Fibroblast of lung (primary cell): Measurements from ENCODE around the gene KLK8. TPM values are rescaled to one million over a fixed set of nuclear protein-coding genes. Genes with fewer than 3 reads are reported as not detected.

ENCODE experiments used
- DNase-seq, 2 donors: peaks; one replicate each; pipeline versions ENCODE4 v3.0.0 to v3.0.0-alpha.2; 2010; ENCODE audit warnings: low read depth in 2 of 2
- H2AFZ ChIP-seq: 2 replicates; pipeline ENCODE4 v1.5.1; 2012; ENCODE audit warnings: low read length, control low read depth, inconsistent platforms
- H3K27ac ChIP-seq: 2 replicates; pipeline ENCODE4 v1.5.1; 2011; ENCODE audit warnings: low read length, control low read depth; ENCODE audit not compliant: insufficient read depth
- H3K27me3 ChIP-seq: 2 replicates; pipeline ENCODE4 v1.5.1; 2011; ENCODE audit warnings: mild to moderate bottlenecking, low read length; ENCODE audit not compliant: control insufficient read depth, insufficient read depth
- H3K36me3 ChIP-seq: 2 replicates; pipeline ENCODE4 v1.5.1; 2011; ENCODE audit warnings: low read length; ENCODE audit not compliant: control insufficient read depth, insufficient read depth
- H3K4me1 ChIP-seq: 2 replicates; pipeline ENCODE4 v1.5.1; 2011; ENCODE audit warnings: low read length; ENCODE audit not compliant: control insufficient read depth, insufficient read depth; ENCODE audit errors: extremely low read depth
- H3K4me2 ChIP-seq: 2 replicates; pipeline ENCODE4 v1.5.1; 2011; ENCODE audit warnings: low read length, control low read depth; ENCODE audit not compliant: insufficient read depth; ENCODE audit errors: extremely low read depth
- H3K4me3 ChIP-seq, 4 experiments: fragments of 200-600 bp in 1 of 4; sonication (generic) in 1 of 4; replicated peaks in 1 of 4; 2 replicates each; pipeline ENCODE4 v1.5.1; 2011 to 2016; ENCODE audit warnings: low read length in 4 of 4, low read depth in 3 of 4, mild to moderate bottlenecking in 3 of 4, control low read depth in 2 of 4, inconsistent platforms in 1 of 4, mixed read lengths in 1 of 4; ENCODE audit not compliant: insufficient read depth in 1 of 4; ENCODE audit errors: control extremely low read depth in 1 of 4
- H3K79me2 ChIP-seq: 2 replicates; pipeline ENCODE4 v1.5.1; 2012; ENCODE audit warnings: mild to moderate bottlenecking, low read length, inconsistent platforms; ENCODE audit not compliant: control insufficient read depth, insufficient read depth
- H3K9ac ChIP-seq: 2 replicates; pipeline ENCODE4 v1.5.1; 2011; ENCODE audit warnings: mild to moderate bottlenecking, low read length, control low read depth; ENCODE audit not compliant: insufficient read depth
- H3K9me3 ChIP-seq: 2 replicates; pipeline ENCODE4 v1.5.1; 2012; ENCODE audit warnings: low read depth, low read length; ENCODE audit not compliant: control insufficient read depth, insufficient read depth
- H4K20me1 ChIP-seq: 2 replicates; pipeline ENCODE4 v1.5.1; 2011; ENCODE audit warnings: low read length; ENCODE audit not compliant: control insufficient read depth, insufficient read depth; ENCODE audit errors: extremely low read depth
- EZH2 ChIP-seq: IDR thresholded peaks from 2 replicates; pipeline ENCODE4 v1.5.1; 2012; ENCODE audit warnings: low read length, control low read depth, mild to moderate bottlenecking; ENCODE audit errors: missing control alignments
- polyA plus RNA-seq, 2 donors: library from polyadenylated mRNA; depleted of rRNA in 1 of 2; stranded (reverse) in 1 of 2; unstranded in 1 of 2; fragments of >200 nt; gene quantifications; 2 replicates each; pipeline ENCODE4 v1.2.1, GENCODE V29; 2011 to 2012; ENCODE audit warnings: missing spikeins in 1 of 2
- total RNA-seq: library from RNA; depleted of rRNA; stranded (reverse); fragments of >200 nt; gene quantifications from 2 replicates; pipeline ENCODE4 v1.2.1, GENCODE V29; 2014
- TF ChIP-seq, protein P1 (sequence below), 2 donors: IDR thresholded peaks in 1 of 2; conservative IDR thresholded peaks in 1 of 2; 1 replicate in 1 of 2; 2 replicates in 1 of 2; pipeline ENCODE4 v1.5.1; 2011 to 2012; ENCODE audit warnings: low read length in 2 of 2, control low read depth in 1 of 2, inconsistent platforms in 1 of 2, low read depth in 1 of 2, mild to moderate bottlenecking in 1 of 2

Gene KLK8
- total and polyA plus RNA-seq, 2 donors (not counting 1 experiment from before 2014, with no cell fraction given): not detected

- Histone ChIP-seq H3K36me3 (no peaks in the 10 kb centered on the region), H3K27me3 (no peaks in the 10 kb centered on the region), H3K4me3 (no peak overlapping the region), H3K4me1 (no peaks in the 10 kb centered on the region), H3K9ac (no peak overlapping the region), H3K27ac (no peak overlapping the region), H4K20me1 (no peaks in the 10 kb centered on the region), H3K79me2 (no peaks in the 10 kb centered on the region), H3K9me3 (no peaks in the 10 kb centered on the region), H3K4me2 (no peak overlapping the region), H2AFZ (no peak overlapping the region)
- TF ChIP-seq EZH2: no peak
- TF ChIP-seq, protein P1, sequence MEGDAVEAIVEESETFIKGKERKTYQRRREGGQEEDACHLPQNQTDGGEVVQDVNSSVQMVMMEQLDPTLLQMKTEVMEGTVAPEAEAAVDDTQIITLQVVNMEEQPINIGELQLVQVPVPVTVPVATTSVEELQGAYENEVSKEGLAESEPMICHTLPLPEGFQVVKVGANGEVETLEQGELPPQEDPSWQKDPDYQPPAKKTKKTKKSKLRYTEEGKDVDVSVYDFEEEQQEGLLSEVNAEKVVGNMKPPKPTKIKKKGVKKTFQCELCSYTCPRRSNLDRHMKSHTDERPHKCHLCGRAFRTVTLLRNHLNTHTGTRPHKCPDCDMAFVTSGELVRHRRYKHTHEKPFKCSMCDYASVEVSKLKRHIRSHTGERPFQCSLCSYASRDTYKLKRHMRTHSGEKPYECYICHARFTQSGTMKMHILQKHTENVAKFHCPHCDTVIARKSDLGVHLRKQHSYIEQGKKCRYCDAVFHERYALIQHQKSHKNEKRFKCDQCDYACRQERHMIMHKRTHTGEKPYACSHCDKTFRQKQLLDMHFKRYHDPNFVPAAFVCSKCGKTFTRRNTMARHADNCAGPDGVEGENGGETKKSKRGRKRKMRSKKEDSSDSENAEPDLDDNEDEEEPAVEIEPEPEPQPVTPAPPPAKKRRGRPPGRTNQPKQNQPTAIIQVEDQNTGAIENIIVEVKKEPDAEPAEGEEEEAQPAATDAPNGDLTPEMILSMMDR (conservative IDR thresholded peaks at IDR 0.05 in 1 of 2, IDR thresholded peaks at IDR 0.05 in 1 of 2; ENCODE audit: low read depth in 1 of 2, low read length in 2 of 2): no peak
- no peak for DNase-seq
Observed at GRCh38 chr19:51022526-51022925, 21.1 kb upstream of the KLK8 start.

GRCh38 chr19:51020988-51021651 lies 19.7 kb upstream of the KLK8 start:
- DNase-seq: peak; percentile 32 to 56
- TF ChIP-seq, protein P1 (conservative IDR thresholded peaks at IDR 0.05 in 1 of 2, IDR thresholded peaks at IDR 0.05 in 1 of 2; ENCODE audit: low read depth in 1 of 2, low read length in 2 of 2): peak; percentile 49 to 77
- TF ChIP-seq EZH2: no peak
- Histone ChIP-seq H3K27ac (no peak overlapping the region), H3K9ac (no peak overlapping the region), H3K4me3 (no peak overlapping the region), H3K36me3 (no peaks in the 10 kb centered on the region), H2AFZ (no peak overlapping the region), H3K4me2 (no peak overlapping the region), H3K9me3 (no peaks in the 10 kb centered on the region), H3K79me2 (no peaks in the 10 kb centered on the region), H4K20me1 (no peaks in the 10 kb centered on the region), H3K4me1 (no peaks in the 10 kb centered on the region), H3K27me3 (peaks cover 3% of the 10 kb centered on the region)

- no peak for TF ChIP-seq EZH2
- TF ChIP-seq, protein P1 (conservative IDR thresholded peaks at IDR 0.05 in 1 of 2, IDR thresholded peaks at IDR 0.05 in 1 of 2; ENCODE audit: low read depth in 1 of 2, low read length in 2 of 2): no peak
- no peaks in the 10 kb centered on the region for H3K36me3 ChIP-seq
- no peak within 1 kb of the TSS for H3K9ac ChIP-seq
- no peaks in the 10 kb centered on the region for H3K79me2 ChIP-seq
- no peaks in the 10 kb centered on the region for H4K20me1 ChIP-seq
- H3K4me2 ChIP-seq: no peak within 1 kb of the TSS
- DNase-seq: no peak
- H2AFZ ChIP-seq: no peak within 1 kb of the TSS
- H3K27me3 ChIP-seq: peaks cover 3% of the 10 kb centered on the region
- H3K4me3 ChIP-seq: no peak within 1 kb of the TSS
- H3K4me1 ChIP-seq: no peaks in the 10 kb centered on the region
- H3K9me3 ChIP-seq: no peaks in the 10 kb centered on the region
- no peak within 1 kb of the TSS for H3K27ac ChIP-seq
Observed at GRCh38 chr19:51019544-51019925, 18.1 kb upstream of the KLK8 start, which contains the start of gene KLK10. TSS of gene KLK10 (minus strand) at chr19:51019709. CDS start at chr19:51019130, 579 bp downstream.
